DMS53 treated with DMSO at 0.1 percent for 48 hours (cell line): ENCODE results near the gene CRIM1.

Experiments used
- DNase-seq: peaks from one replicate; lab custom pipeline; 2025; ENCODE audit not compliant: unreplicated experiment; lab: John Stamatoyannopoulos, UW

The CRIM1 gene

DNA sequence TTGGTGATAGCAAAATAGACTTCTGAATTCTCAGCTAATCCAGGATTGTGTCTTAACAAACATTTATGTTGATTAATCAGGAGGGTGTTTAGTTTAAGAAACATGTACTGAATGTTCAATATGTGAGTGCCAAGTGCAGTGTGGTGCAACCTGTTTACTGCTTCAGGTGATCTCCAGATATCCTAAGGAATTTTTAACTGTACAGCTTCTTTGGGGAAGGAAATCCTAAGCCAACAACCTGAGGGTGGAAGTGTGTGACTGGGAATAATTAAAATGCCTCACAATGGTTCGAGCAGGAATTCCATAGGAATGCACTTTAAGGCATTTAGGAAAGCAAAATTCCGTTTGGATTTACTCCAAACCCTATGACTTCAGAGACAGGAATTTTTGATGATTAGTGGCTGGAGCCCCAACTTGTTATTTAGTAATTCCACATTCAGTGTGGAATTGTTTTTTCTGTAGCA lies 16.4 kb downstream of the CRIM1 start:
- no peak for DNase-seq

DNA sequence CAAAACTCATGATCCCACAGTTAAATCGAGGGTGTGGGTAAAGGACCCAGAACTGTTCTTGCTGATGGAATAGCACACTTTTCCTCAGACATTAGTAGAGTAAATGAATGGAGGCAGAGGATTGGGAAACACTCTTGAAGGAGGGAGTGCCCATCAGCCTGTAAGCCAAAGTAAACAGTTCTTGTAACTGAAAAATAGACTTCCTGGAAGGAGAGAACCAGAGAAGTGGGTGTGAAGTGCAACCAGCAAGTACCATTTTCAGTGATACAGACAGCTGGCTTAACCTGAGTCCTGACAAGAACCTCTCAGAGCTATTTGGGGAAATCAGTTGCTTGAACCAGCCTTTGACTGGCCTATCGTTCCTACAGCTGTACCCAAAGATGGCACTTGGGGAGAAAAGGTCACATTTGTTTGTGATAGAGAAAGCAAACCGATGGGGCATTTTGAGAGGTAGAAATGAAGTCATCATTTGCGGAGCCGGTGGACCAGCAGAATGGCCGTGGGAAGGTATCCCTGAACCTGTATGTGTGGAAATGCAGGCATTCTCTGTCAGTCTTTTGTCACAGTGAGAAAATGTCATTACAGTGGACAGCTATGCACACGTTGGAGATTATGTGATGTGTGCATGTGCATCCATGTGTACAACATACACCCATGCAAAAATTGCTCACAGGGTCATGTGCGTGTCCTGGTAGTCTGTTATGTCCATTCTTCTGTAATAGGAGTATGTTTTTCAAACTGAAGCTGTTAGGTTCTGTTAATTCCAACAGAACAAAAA lies 17.8 kb downstream of the CRIM1 start:
- peak; percentile 72 for DNase-seq

DNA sequence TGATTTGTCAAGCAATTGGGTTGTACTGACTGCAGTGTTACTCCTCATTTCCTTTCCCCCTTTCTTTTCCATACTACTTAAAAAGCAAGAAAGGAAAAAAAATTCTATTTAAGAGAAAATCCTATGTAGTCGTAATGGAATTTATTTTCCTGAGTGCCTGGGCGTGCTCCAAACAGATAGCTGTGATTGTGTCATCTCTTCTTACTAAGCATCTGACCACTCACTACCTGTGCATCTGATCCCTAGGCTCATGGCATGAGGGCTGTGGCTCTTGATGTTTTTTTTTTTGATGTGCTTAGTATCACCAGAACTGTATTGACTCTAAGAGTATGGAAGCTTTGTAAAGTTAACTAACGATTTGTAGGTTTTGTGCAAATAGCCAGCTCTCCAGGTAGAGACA lies 19.0 kb downstream of the CRIM1 start:
- DNase-seq = no peak

DNA sequence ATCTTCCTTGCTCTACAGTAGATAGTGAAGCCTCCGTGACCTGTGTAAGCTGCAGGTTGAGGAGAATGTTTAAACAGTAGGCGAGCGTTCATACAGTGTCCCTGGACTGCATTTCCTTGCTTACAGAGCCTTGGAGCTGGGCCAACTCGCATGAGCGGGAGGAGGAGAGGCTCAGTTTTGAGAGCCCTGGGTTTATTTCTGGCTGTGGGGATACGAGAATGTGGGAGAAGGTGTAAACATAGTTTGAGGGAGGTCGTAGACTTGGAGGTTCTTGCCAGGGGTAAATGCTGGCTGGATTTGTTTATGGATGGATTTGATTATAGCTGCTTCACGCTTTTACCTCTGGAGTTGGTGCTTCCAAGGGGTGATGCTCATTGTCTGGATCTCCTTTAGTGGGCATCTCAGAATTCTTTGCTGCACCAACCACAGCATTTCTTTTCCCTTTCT lies 20.8 kb downstream of the CRIM1 start:
- peak; percentile 57 for DNase-seq

DNA sequence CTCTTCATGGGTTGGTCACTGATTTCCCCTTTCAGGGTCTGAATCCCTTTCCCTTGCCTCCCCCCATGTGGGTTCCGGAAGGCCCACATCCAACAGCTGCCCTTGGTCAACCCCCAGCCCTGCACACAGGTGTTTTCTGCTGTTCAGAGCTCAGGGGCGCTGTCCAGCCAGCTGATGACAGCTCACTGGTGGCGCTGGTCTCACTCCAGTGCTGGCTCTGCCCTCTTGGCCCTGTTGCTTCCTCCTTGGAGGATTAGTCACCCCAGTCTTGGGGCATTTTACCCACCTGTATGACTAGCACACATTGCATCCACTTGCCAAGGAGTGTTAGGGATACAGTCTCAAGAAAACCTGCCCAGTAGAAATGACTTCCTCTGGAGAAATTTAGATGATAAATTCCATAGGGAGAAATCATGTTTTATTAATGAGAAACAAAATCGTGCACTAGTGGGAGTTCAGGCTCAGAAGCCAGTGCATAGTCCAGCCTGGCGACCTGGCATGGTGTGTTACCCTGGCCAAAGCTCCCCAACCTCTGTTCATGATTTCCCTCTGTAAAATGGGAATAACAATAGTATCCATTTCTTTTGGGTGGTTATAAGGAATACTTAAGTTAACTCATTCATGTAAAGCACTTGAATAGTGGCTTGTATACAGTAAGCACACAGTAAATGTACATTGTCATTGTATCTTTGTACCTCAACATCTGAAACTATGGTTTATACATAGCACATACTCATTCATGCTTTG lies 21.6 kb downstream of the CRIM1 start:
- DNase-seq = no peak

DNA sequence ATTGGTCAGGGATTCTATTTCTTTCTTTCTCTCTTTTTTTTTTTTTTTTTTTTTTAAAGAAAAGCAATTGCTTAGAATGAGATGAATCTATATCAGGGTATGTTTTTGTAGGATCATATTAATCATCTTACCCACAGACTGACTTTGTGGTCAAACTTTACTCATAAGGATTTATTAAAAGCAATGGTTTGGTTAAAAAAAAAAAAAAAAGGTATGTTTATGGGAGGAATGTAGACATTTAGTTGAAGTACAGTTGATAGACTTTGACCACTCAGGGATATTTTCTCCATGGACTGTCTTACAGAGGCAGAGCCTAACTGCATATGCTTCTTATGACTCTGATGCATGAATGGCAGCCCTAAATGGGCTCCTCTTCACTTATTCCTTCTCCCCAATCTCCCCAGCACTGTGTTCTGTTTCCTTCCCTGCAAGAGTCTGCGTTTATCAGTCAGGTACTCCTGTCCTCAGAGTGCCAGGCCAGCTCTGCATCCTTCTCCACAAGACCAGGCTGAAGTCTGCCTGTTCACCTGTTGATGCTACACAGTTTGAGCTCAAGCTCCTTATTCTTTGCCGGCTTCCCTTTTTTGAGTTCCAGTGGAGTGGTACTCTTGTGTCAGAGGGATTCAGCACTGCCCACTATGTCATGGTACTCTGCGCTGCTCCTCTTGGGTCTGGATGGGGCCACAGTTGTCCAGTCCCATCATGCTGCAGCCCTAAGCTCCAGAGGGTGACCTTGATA lies 24.3 kb downstream of the CRIM1 start:
- DNase-seq = no peak

DNA sequence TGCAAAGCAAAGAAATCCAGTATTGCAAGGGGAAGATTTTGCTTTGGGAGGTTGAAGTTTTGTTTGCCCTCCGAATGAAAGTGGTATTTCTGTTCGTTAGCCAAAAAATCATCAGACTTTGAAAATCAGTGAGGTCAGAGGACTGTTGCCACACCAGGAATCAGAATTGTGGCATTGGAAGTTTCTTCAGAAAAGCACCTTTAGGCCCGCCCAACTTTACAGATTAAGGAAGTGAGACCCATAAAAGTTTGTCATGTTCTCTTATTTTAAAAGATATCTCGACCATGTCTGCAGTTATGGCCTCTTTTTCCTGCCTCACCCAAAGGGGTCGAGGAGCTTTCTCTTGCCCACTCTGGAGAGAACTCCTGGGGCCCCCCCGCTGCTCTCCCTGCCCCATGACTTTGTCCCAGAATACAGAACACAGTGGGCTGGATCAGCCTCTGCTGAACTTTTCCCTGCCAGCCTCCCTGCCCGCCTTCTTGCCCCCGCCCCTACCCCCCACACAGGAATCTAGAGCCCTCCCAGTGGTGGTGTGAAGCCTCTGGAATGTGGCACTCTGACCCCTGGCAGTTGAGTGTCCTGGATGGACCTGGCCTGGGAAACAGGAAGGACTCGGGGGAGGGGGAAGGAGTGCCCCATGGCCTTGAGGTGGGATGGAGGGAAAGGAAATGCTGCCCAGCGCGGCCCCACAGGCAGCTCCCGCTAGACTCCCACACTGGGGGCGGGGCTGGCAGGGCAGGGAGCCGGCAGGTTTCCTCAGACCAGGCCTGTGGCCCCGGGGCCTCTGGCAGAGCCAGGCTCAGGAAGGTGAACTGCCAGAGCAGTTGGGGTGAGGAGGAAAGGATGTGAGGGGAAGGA lies 25.3 kb downstream of the CRIM1 start:
- no peak for DNase-seq

DNA sequence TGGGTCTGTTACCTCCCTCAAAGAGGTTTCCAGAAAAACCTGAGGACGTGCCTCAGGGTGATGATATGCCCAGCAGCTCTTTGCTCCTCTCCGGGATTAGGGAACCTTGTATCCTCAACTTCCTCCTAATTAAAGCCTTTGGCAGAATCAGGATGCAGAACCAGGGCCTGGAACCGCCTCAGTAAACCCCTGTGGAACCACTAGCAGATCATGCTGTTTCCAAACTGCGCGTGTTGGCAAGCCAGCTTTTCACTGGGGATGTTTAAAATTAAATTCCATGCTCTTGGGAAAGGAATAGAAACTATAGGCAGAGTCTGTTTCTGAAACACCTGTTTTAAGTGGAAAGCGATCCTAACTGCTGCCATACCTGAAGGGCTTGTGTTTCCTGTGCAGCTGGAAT lies 26.4 kb downstream of the CRIM1 start:
- no peak for DNase-seq

DNA sequence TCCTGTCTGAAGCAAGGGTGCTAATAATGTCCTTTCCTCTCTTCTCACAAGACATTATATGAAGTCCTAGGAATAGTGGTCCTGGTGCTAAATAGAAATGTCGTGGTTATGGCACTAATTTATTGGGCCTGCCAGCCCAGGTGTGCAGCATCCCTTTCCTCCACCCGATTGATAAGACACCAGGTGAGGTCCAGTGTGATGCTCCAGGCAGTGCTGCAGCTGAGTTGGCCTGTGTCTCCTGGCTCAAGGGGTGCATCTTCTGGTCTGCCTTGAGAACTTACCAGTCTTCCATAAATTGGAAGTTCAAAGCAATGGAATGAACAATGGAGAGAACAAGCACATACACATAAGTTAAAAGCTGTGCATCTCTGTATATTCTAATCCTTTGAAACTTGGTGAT lies 26.9 kb downstream of the CRIM1 start:
- DNase-seq = no peak

DNA sequence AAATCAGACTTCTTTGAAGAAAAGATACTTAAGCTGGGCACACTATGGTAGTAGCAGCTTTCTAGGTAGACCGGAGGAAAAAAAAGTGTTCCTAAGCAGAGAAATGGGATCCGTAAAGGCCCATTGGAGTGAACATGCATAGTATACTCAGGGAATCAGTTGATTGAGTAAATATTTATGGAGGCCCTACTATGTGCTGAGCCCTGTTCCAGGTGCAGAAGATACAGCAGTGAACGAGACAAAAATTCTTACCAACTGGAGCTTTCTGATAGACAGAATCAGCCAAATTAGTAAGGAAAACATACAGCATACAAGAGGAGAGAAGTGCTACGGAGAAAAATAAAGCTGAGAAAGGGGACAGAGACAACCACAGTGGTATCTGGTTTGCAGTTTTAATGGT lies 28.1 kb downstream of the CRIM1 start:
- no peak for DNase-seq

DNA sequence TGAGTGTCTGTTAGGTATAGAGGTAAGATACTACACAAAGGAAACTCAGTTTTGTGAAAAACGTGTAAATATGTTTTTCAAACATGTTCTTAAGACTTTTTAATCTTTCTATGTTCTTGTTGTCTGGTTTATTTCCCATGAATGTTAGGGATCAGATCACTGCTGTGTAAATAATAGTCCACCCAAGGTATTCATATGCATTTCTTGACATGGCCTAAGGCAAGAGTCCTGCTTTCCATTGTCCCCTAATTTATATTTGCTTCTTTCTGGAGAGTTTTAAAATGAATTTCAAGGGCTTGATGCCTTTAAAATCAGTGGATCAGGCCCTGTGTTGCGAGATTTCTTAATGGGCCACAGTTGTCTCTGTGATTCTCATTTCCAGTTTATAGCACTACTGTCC lies 28.9 kb downstream of the CRIM1 start:
- DNase-seq = no peak

DNA sequence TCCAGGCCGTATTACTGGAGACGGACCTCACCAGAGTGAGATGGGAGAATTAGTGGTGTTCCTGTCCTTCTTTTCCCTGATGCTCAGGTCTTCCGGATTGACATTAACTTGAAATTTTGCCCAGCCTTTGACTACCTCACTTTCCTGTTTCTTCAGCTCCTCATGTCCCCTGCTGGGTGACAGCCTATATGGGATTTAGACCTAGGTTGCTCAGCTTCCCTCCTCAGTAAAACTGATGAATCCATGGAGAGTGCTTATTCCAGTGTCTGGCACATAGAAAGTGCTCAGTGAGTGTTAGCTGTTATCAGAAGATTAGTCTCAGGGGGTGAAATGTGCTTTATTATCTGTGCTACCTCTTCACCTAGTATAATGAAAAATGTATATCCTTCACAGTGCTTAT lies 30.0 kb downstream of the CRIM1 start:
- no peak for DNase-seq

DNA sequence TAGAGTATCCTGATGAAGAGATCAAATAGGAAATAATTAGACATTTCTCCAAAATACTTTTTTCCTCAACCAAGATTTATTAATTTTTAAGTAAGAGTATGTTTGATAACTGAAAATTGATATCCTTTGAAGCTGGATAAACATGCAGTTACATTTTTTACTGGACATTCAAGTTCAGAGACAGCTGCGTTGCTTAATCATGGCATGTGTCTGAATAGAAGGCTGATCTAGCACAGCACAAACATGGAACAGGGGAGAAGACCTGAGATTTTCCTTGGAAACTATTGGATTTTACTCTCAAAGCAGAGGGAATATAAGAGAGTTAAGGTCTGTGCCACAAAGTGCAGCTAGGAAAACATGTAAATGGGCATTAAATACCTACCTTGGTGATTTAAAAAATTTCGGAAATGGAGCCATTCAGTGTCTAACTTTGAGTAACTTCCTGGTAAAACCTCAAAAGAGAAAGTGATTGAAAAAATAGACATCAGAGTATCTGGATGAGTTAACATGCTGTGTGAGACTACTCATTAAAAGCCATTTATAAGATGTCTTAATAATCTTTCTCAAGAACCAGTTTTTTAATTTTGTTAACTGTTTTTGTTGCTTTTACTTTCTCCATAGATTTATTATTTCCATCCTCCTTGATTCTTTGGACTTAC lies 31.8 kb downstream of the CRIM1 start:
- no peak for DNase-seq

DNA sequence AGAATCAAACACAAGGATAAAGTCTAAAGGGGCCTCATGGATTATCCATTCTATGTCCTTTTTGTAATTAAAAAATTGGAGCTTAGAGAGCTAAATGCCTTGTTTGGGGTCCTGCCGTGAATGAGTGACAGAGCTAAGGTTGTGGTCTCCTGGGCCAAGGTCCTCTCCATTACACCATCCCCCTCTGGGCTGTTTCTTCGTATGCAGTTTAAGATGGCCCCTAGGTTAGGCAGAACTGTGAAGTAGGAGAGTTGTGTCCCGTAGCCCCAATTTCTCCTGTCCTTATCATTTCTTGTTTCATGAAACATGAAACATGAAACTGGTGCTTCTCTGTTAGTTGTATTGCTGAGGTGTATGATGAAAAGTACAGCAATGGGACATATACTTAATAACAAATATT lies 32.9 kb downstream of the CRIM1 start:
- no peak for DNase-seq

DNA sequence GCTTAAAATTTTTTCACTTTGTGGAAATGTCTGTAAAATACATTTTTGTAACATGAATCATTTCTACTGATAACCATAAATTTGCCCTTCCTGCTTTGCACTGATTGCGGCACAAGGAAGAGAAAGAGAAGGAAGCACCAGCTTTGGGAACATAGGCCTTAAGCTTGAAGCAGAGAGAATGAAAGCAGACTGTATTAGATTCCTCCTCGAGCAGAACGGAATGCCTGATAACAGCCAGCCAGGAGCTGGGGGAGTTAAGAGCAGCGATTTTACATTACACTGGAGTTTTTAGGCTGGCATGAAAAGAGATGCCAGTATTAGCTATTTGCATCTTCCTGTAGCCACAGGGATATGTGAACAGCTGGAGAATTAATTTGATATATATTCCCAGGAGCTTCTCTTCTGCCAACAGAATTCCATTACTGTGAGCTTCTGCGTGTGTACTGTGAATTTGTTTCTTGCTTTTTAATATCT lies 33.5 kb downstream of the CRIM1 start:
- no peak for DNase-seq

DNA sequence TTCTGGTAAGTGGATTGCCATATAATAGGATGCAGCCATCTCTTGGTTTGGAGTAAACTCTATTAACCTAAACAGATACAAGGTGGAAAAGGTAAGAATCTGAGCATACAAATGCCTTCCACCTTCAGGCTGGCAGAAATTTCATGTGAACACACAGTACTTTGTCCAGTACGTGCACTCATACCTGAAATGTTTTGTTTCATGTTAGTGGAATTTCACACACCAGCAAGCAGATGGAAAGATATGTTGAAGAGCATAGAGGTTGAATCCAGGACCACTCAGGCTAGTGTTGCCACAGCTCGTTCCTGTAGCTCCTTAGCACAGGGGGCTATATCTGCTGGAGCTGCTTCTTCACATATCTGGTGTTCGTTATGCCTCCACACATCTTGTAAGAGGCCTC lies 34.0 kb downstream of the CRIM1 start:
- no peak for DNase-seq

DNA sequence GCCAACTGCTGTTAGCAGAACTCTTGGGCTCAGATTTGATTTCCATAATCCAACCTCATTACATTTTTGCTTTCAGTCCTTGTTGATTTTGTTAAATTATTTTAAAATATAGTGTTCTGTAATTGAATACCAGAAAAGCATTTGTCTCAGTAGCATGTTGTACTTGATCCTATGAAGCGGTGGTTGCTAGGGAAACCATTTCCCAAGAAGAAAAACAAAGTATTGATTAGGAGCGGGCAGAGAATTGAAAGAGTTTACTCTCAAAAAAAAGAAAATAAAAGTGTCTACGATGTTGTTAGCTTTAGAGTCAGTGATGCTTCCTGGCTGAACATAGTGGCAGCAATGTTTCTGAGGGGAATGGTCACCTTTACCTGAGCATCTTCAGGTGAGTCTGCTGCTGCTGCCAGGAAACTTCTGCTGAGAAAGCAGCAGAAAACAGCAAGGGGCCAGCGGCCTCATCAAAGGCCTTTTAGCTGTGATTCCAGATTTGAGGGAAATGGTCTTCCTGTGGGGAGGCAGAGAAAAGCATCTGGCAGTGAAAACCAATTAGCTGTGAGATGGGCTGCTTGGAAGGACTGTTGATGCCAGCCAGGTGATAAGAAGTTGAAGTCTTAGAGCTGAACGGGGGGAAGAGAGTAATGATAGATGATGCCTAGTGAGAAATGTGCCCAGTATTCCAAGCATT lies 37.1 kb downstream of the CRIM1 start:
- DNase-seq = no peak

DNA sequence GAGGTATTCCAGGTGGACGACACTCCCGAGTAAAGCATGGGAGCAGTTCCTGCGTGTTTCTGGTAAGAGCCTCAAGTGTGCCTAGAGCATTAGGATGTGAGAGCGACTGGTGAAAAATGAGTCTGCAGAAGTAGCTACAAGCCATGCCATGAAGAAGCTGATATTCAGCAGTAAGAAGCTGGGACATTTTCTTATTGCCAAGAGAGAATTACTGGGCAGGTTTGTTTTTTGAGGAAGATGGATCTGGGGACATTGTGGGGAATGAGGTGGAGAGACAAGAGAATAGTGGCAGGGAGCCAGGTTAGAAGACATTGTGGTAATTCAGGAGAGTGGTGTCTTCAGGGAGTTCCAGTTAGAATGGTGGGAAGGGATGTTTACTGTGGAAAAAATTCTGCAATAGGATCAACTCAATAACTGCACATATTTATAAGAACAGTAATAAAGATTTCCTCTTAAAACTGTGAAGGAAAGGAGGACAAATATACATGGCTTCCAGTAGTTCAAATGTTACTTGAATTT lies 38.2 kb downstream of the CRIM1 start:
- no peak for DNase-seq

DNA sequence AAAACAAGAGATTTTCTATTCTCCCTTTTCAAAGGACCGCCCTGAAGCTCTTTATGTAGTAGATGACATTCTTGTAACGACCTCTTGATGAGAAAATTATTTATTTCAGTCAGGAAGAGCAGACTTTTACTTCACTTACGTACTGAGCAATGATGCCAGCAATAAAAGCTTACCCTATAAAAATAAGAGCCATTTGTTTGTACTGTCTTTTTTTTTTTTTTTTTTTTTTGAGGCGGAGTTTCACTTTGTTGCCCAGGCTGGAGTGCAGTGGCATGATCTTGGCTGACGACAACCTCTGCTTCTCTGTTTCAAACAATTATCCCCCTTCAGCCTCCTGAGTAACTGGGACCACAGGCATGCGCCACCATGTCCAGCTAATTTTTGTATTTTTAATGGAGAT lies 39.2 kb downstream of the CRIM1 start:
- DNase-seq = no peak
